NCI-H187 treated with DMSO at 0.1 percent for 48 hours (cell line): ENCODE results near the gene TSHZ3.

Experiments
- DNase-seq: peaks from one replicate; lab custom pipeline; 2025; lab: John Stamatoyannopoulos, UW

Gene TSHZ3

GRCh38 chr19:31226151-31226935 lies 122.9 kb downstream of the TSHZ3 start:
- DNase-seq, result no peak
